Colonic mucosa (tissue), 4 donors: ENCODE results near the gene SUSD3. TPM values are rescaled to one million over a fixed set of nuclear protein-coding genes. Genes with fewer than 3 reads are reported as not detected.

ENCODE experiments used
- DNase-seq: peaks from one replicate; pipeline ENCODE4 v3.0.0-alpha.2; 2020
- H3K27ac ChIP-seq: fragments of 200-600 bp; one replicate; pipeline ENCODE4 v1.8.0; 2021
- H3K27me3 ChIP-seq: fragments of 200-600 bp; one replicate; pipeline ENCODE4 v1.8.0; 2021
- H3K36me3 ChIP-seq: fragments of 200-600 bp; one replicate; pipeline ENCODE4 v1.8.0; 2021
- H3K4me1 ChIP-seq: fragments of 200-600 bp; one replicate; pipeline ENCODE4 v1.8.0; 2021; ENCODE audit warnings: mild to moderate bottlenecking
- H3K4me3 ChIP-seq: fragments of 200-600 bp; one replicate; pipeline ENCODE4 v1.8.0; 2021
- H3K9ac ChIP-seq, 2 donors: one replicate each; pipeline ENCODE4 v1.7.0; 2013; ENCODE audit warnings: control low read depth in 2 of 2, low read depth in 2 of 2, low read length in 2 of 2
- H3K9me3 ChIP-seq: fragments of 200-600 bp; one replicate; pipeline ENCODE4 v1.8.0; 2021
- CTCF ChIP-seq: fragments of 200-600 bp; IDR thresholded peaks from one replicate; pipeline ENCODE4 v1.8.0; 2022; ENCODE audit warnings: antibody characterized with exemption, mild to moderate bottlenecking
- intact Hi-C: fragments of 100-400 bp; cut with DNase I; formaldehyde crosslinking; loops from one replicate; pipeline ENCODE4 v1.14.1; 2022
- total RNA-seq, 2 donors: library from RNA; stranded (reverse); fragmentation: NEBNext Ultra II Directional in 1 of 2; extraction: Animal tissue kit (Norgen Biotek cat#: 25700) in 1 of 2; gene quantifications; one replicate each; pipeline ENCODE4 v1.2.1, GENCODE V29; 2021
- donor health status: healthy.
- donor health status: DM: no; HTN: no; CAD: no.
- donor health status: DM: no; HTN: no; CAD: no.

SUSD3 gene
- total RNA-seq, 2 donors from 2014 or later = 1.6 to 2.2 TPM

- Histone ChIP-seq H3K4me1 (peaks cover 6% of the 10 kb centered on the region), H3K9ac (peak overlapping the region; percentile 8 to 43), H3K27ac (peak overlapping the region; percentile 61), H3K9me3 (no peaks in the 10 kb centered on the region), H3K36me3 (no peaks in the 10 kb centered on the region), H3K4me3 (peak overlapping the region; percentile 74), H3K27me3 (no peaks in the 10 kb centered on the region)
- intact Hi-C loops = no loop called here
- TF ChIP-seq CTCF = no peak
- no peak for DNase-seq
Observed at GRCh38 chr9:93059715-93060578, 1.4 kb downstream of the SUSD3 start.

- Histone ChIP-seq H3K9me3 (no peaks in the 10 kb centered on the region), H3K9ac (peak overlapping the region in 1 of 2 donors; percentile 19), H3K27me3 (no peaks in the 10 kb centered on the region), H3K4me3 (no peak overlapping the region), H3K4me1 (peaks cover 6% of the 10 kb centered on the region), H3K27ac (no peak overlapping the region), H3K36me3 (no peaks in the 10 kb centered on the region)
- intact Hi-C loops = no loop called here
- DNase-seq = no peak
- TF ChIP-seq CTCF = no peak
Observed at GRCh38 chr9:93060746-93061259, 2.3 kb downstream of the SUSD3 start.

GRCh38 chr9:93061260-93061751 lies 2.8 kb downstream of the SUSD3 start:
- H3K9ac ChIP-seq = peak overlapping the region in 1 of 2 donors; percentile 34
- H3K4me3 ChIP-seq = no peak overlapping the region
- no peaks in the 10 kb centered on the region for H3K36me3 ChIP-seq
- intact Hi-C loops = no loop called here
- no peaks in the 10 kb centered on the region for H3K27me3 ChIP-seq
- no peak overlapping the region for H3K27ac ChIP-seq
- H3K4me1 ChIP-seq = peaks cover 6% of the 10 kb centered on the region
- TF ChIP-seq CTCF = no peak
- DNase-seq = no peak
- H3K9me3 ChIP-seq = no peaks in the 10 kb centered on the region

GRCh38 chr9:93061791-93062763 lies 3.6 kb downstream of the SUSD3 start:
- peak; percentile 44 for DNase-seq
- Histone ChIP-seq H3K36me3 (no peaks in the 10 kb centered on the region), H3K9me3 (no peaks in the 10 kb centered on the region), H3K4me3 (no peak overlapping the region), H3K4me1 (peaks cover 6% of the 10 kb centered on the region), H3K27me3 (no peaks in the 10 kb centered on the region), H3K9ac (peak overlapping the region; percentile 16 to 34), H3K27ac (no peak overlapping the region)
- intact Hi-C loops = no loop called here
- no peak for TF ChIP-seq CTCF
